GM12892 (cell line): ENCODE results near the gene LFNG.

ENCODE experiments used
- POLR2A ChIP-seq: IDR thresholded peaks from 2 replicates; pipeline ENCODE4 v1.6.1; 2011; ENCODE audit warnings: low read depth, low read length, control low read depth
- POLR2AphosphoS5 ChIP-seq: IDR thresholded peaks from 2 replicates; pipeline ENCODE4 v1.6.1; 2011; ENCODE audit warnings: low read depth, low read length, control low read depth
- TAF1 ChIP-seq: IDR thresholded peaks from 2 replicates; pipeline ENCODE4 v1.6.1; 2011; ENCODE audit warnings: low read depth, mild to moderate bottlenecking, control low read depth, low read length, borderline replicate concordance

DNA sequence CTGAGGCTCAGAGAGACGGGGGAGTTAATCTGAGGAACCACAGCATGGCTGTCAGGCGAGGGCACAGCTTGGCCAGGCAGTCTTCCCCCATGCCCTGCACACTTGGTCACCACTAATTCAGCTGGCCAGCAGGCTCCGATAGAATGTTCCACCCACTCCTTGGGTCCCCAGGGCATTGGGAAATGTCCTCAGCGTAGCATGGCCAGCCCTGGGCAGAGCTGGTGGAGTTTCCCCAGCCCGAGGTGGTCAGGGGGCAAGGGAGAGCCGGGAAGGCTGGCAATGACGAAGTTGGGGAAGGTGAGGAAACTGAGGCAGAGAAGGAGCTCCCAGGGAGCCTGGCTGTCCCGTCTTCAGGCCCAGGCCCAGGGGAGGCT lies 31.3 kb upstream of the LFNG start:
- no peak for TF ChIP-seq POLR2A
- no peak for TF ChIP-seq TAF1
- no peak for TF ChIP-seq POLR2AphosphoS5
